ENCODE measurements around the gene MYO16. TPM values are rescaled to one million over a fixed set of nuclear protein-coding genes. Genes with fewer than 3 reads are reported as not detected.

The MYO16 gene
- total RNA-seq, 1 donor from 2014 or later: 2.3 TPM

DNA sequence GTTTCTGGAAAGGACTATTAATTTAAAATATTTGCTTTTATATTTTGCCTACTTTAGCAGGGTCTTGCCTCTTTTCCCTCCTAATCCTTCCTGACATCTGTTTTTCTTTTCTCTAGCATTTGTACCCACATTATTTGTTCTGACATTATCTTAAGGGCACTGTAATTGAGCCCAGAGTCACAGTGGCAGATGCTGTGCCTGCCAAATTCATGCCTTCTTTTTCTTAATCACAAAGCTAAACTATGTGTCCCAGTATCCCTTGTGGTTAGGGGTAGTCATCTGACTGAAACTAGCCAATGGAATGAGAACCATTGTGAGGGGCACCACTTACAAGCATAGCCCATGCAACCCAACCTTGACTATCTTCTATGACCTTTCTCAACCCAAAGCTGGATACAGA is 562.9 kb downstream of the MYO16 start:
- Mint-ChIP-seq H3K36me3 (ENCODE audit: insufficient read depth) (no peaks in the 10 kb centered on the region), H3K4me3 (ENCODE audit: low read depth) (no peak overlapping the region), H3K4me1 (ENCODE audit: low read depth) (peaks cover under 1% of the 10 kb centered on the region), H3K27ac (no peak overlapping the region), H3K27me3 (no peaks in the 10 kb centered on the region), H3K9me3 (ENCODE audit: low read depth) (no peaks in the 10 kb centered on the region)
- TF ChIP-seq, protein P1, sequence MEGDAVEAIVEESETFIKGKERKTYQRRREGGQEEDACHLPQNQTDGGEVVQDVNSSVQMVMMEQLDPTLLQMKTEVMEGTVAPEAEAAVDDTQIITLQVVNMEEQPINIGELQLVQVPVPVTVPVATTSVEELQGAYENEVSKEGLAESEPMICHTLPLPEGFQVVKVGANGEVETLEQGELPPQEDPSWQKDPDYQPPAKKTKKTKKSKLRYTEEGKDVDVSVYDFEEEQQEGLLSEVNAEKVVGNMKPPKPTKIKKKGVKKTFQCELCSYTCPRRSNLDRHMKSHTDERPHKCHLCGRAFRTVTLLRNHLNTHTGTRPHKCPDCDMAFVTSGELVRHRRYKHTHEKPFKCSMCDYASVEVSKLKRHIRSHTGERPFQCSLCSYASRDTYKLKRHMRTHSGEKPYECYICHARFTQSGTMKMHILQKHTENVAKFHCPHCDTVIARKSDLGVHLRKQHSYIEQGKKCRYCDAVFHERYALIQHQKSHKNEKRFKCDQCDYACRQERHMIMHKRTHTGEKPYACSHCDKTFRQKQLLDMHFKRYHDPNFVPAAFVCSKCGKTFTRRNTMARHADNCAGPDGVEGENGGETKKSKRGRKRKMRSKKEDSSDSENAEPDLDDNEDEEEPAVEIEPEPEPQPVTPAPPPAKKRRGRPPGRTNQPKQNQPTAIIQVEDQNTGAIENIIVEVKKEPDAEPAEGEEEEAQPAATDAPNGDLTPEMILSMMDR (IDR thresholded peaks at IDR 0.05; ENCODE audit: unreplicated experiment): no peak
- no peak for DNase-seq (ENCODE audit: low spot score, unreplicated experiment)

DNA sequence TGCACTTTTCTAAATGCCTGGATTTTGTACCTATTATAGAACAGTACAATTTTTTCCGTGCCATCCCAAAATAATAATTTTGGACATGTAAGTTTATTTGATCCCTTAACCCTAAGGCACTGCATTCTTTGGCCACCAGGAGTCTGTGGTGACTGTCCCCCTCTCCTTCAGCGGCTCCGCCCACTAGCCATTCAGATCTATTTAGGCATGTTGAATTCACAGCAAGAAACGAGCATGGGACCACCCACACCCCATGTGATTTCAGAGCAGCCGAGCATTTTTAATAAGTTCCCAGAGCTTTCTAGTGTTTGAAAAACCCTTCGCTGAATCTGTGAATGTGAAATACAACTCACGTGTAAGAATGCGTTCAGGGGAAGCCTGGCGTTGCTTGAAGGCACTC is 567.5 kb downstream of the MYO16 start:
- TF ChIP-seq, protein P1 (IDR thresholded peaks at IDR 0.05; ENCODE audit: unreplicated experiment): peak; percentile 44
- Mint-ChIP-seq H3K36me3 (ENCODE audit: insufficient read depth) (no peaks in the 10 kb centered on the region), H3K4me1 (ENCODE audit: low read depth) (no peaks in the 10 kb centered on the region), H3K4me3 (ENCODE audit: low read depth) (no peak overlapping the region), H3K9me3 (ENCODE audit: low read depth) (no peaks in the 10 kb centered on the region), H3K27me3 (no peaks in the 10 kb centered on the region), H3K27ac (no peak overlapping the region)
- DNase-seq (ENCODE audit: low spot score, unreplicated experiment): no peak

DNA sequence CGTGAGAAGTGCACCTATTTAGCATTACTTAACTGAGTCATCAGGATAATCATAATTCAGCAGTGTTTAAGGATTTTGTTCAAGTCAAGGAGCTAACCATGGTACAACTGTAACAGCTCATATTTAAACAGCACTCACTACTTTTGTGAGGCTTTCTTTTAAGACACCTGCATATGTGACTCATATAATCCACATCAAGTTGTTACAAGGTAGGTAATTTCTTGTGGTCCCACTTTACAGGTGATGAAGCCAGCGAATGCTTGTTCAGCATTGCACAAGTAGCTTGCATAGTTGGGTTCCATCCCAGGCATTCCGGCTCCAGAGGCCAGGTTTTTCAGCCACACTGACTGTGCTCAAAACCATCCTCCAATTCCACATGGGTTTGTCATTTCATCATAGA is 569.2 kb downstream of the MYO16 start:
- Mint-ChIP-seq H3K4me1 (ENCODE audit: low read depth) (no peaks in the 10 kb centered on the region), H3K27ac (no peak overlapping the region), H3K9me3 (ENCODE audit: low read depth) (no peaks in the 10 kb centered on the region), H3K4me3 (ENCODE audit: low read depth) (no peak overlapping the region), H3K36me3 (ENCODE audit: insufficient read depth) (no peaks in the 10 kb centered on the region), H3K27me3 (no peaks in the 10 kb centered on the region)
- TF ChIP-seq, protein P1 (IDR thresholded peaks at IDR 0.05; ENCODE audit: unreplicated experiment): no peak
- DNase-seq (ENCODE audit: low spot score, unreplicated experiment): no peak

DNA sequence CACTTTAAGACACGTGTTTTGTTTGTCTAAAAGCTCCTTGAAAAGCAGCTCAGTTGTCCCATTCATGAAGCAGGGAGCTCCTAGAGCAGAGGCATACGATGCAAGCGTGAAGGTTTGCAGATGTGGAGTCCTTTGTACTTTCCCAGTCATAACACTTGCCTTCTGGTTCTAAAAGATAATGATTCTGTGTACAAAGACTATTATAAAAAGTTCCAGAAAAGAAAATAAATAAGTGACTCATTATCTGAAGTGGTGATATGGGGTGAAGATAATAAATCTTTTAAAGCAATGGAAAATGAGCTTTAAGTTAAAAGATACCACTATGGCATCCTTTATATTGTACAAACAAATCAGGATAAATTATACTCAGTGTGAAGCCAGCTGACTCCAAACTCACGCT is 569.9 kb downstream of the MYO16 start:
- no peak overlapping the region for H3K27ac Mint-ChIP-seq
- no peaks in the 10 kb centered on the region for H3K4me1 Mint-ChIP-seq (ENCODE audit: low read depth)
- no peak for DNase-seq (ENCODE audit: low spot score, unreplicated experiment)
- no peak overlapping the region for H3K4me3 Mint-ChIP-seq (ENCODE audit: low read depth)
- peaks cover 2% of the 10 kb centered on the region for H3K27me3 Mint-ChIP-seq
- TF ChIP-seq, protein P1 (IDR thresholded peaks at IDR 0.05; ENCODE audit: unreplicated experiment): no peak
- H3K36me3 Mint-ChIP-seq (ENCODE audit: insufficient read depth): no peaks in the 10 kb centered on the region
- H3K9me3 Mint-ChIP-seq (ENCODE audit: low read depth): no peaks in the 10 kb centered on the region

DNA sequence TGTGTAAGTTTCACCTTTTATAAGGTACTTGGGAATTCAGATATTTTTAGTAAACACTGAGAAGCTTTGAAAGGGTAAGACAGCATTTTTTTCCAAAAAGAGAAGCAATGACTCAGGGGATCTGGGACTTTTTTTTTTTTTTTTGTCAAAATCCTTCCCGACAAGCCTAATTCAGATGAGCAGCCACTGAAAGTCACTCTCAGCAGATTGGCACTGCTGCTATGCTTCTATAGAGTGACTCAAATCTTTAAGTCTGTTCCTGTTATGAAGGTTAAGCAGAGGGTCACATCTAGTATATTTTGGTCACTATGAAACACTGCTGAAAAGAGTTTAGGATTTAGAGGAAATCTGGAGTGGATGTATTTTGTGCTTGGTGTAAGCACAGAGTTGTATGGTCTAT is 571.1 kb downstream of the MYO16 start:
- peaks cover 11% of the 10 kb centered on the region for H3K27me3 Mint-ChIP-seq
- H3K4me3 Mint-ChIP-seq (ENCODE audit: low read depth): no peak overlapping the region
- H3K9me3 Mint-ChIP-seq (ENCODE audit: low read depth): no peaks in the 10 kb centered on the region
- no peaks in the 10 kb centered on the region for H3K4me1 Mint-ChIP-seq (ENCODE audit: low read depth)
- no peaks in the 10 kb centered on the region for H3K36me3 Mint-ChIP-seq (ENCODE audit: insufficient read depth)
- no peak for DNase-seq (ENCODE audit: low spot score, unreplicated experiment)
- TF ChIP-seq, protein P1 (IDR thresholded peaks at IDR 0.05; ENCODE audit: unreplicated experiment): no peak
- H3K27ac Mint-ChIP-seq: no peak overlapping the region

Data from progenitor cell of endocrine pancreas (in vitro differentiated cells).